Right cardiac atrium (tissue), 5 donors: ENCODE measurements around the gene RCAN1. TPM values are rescaled to one million over a fixed set of nuclear protein-coding genes. Genes with fewer than 3 reads are reported as not detected.
A peak's percentile ranks its signal among the peaks of the same experiment; 100 is the strongest.

Source experiments
- ATAC-seq, 2 donors: fragments of 200-7000 bp; cut with Tn5 transposase; one replicate each; pipeline versions ENCODE4 v1.8.0 to v1.9.1; 2020; ENCODE audit warnings: moderate library complexity in 2 of 2, mild to moderate bottlenecking in 1 of 2
- DNase-seq, 3 donors: peaks; one replicate each; pipeline ENCODE4 v3.0.0-alpha.2; 2020
- H3K27ac ChIP-seq: one replicate; pipeline ENCODE4 v1.5.1; 2013; ENCODE audit warnings: mild to moderate bottlenecking, low read length, control low read depth, moderate library complexity
- H3K27me3 ChIP-seq: one replicate; pipeline ENCODE4 v1.6.1; 2013; ENCODE audit not compliant: control insufficient read depth, insufficient read depth
- H3K4me1 ChIP-seq: one replicate; pipeline ENCODE4 v1.6.1; 2013; ENCODE audit warnings: low read length; ENCODE audit not compliant: control insufficient read depth, insufficient read depth
- H3K4me3 ChIP-seq: one replicate; pipeline ENCODE4 v1.5.1; 2013; ENCODE audit warnings: low read length, control low read depth
- H3K9me3 ChIP-seq: one replicate; pipeline ENCODE4 v1.6.1; 2013; ENCODE audit warnings: low read length; ENCODE audit not compliant: control insufficient read depth
- WGBS: extraction: QIAGEN DNeasy Blood & Tissue Kit; methylation state at CpG from one replicate; pipeline ENCODE4 v1.1.7; 2013; 5-methylcytosine and 5-hydroxymethylcytosine counted together
- intact Hi-C, 4 donors: fragments of 100-400 bp; cut with DNase I; formaldehyde crosslinking; loops; one replicate each; pipeline versions ENCODE4 v1.11.0 to v1.14.0; 2022 to 2023
- polyA plus RNA-seq: library from polyadenylated mRNA; stranded (reverse); fragments of 200-250 nt; gene quantifications from one replicate; pipeline ENCODE4 v1.2.3, GENCODE V29; 2013
- total RNA-seq, 4 donors: library from RNA; stranded (reverse); fragmentation: NEBNext Ultra II Directional; extraction: Animal tissue kit (Norgen Biotek cat#: 25700); gene quantifications; one replicate each; pipeline ENCODE4 v1.2.1, GENCODE V29; 2021
- donor health status: healthy with polysubstance abuse.
- donor health status: DM: no; HTN: yes; CAD: no.
- donor health status: DM: no; HTN: no; CAD: no.
- donor health status: DM: no; HTN: yes; CAD: no; lungs with severe emphysema.
- donor health status: DM: yes; HTN: yes; CAD: no.

The RCAN1 gene
- total and polyA plus RNA-seq, 5 donors = 26.7 to 39.7 (median 32.4) TPM

DNA sequence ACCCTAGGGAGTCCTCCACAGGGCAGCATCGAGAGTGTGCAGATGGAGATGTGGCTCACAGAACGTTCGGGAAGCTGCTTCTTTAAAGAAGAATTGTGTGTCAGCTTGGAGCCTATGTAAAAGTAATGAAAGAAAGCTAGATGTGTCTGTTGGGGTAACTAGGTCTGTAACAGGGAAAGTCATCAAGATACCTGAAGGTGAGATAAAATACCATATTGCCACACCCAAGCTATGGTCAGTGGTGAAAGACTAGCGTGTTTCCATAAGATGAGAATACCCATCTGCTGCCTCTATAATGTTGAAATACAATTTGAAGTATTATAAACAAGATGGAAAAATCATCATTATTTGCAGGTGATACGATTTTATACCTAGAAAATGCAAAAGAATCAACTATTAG is 17.5 kb downstream of the RCAN1 start:
- H3K9me3 ChIP-seq = no peaks in the 10 kb centered on the region
- no peak for DNase-seq
- WGBS = 88% methylated on average over 5 of the region's 5 CpGs
- H3K27ac ChIP-seq = no peak overlapping the region
- no peak for ATAC-seq
- no peak overlapping the region for H3K4me3 ChIP-seq
- no peaks in the 10 kb centered on the region for H3K27me3 ChIP-seq
- peaks cover 11% of the 10 kb centered on the region for H3K4me1 ChIP-seq
- intact Hi-C loops = no loop called here

DNA sequence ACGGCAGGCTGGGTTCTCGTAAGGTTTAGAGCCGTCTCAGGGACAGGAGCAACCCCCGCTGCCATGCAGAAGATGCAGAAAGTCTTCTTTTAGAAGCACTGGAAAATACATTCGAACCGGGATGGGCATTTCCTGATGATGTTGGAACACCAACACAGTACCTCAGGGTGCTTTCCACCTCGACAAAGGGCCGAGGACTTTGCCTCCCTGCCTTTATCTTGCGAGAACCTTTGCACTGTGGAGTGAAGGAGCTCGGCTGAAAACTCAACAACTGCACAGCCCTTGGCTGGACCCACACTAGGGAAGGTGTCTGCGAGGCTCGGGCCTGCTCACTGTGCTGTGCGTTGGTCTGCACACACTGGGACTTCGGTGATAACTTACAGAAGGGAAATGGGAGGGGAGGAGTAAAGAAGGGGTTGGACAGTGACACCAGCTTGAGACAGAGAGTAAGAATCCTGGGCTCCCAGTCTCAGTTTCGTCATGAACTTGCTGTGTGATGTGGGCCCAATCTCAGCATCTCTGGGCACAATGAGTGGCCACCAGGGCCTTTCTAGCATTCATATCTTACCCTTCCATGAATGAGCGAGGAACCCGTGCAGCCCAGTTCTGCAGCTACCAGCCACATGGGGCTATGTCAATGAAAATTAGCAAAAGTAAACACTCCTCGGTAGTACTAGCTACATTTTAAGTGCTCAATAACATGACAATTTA is 18.2 kb downstream of the RCAN1 start:
- Histone ChIP-seq H3K27ac (no peak overlapping the region), H3K4me3 (no peak overlapping the region), H3K27me3 (no peaks in the 10 kb centered on the region), H3K9me3 (no peaks in the 10 kb centered on the region), H3K4me1 (peaks cover 14% of the 10 kb centered on the region)
- 87% methylated on average over 18 of the region's 18 CpGs for WGBS
- intact Hi-C loops = no loop called here
- DNase-seq (no peak), ATAC-seq (no peak)

DNA sequence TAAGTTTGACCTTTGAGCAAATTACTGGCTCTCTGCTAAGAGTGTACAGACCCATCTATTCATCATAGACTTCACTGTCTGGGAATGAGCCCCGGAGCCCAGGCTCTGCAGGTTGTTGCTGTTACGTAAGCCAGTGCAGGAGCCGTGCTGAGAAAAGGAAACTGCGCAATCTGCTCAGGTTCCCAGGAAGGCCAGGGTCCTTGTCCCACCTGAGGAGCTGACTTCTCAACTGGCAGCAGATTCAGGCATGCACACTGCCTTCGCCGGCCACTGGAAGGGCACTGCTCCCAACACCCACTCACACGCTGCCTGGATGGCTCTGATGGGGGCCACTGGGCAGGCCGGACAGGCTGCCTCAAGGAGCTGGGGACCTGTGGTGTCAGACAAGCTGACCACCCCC is 19.5 kb downstream of the RCAN1 start:
- Histone ChIP-seq H3K27ac (no peak overlapping the region), H3K27me3 (no peaks in the 10 kb centered on the region), H3K9me3 (no peaks in the 10 kb centered on the region), H3K4me1 (peaks cover 16% of the 10 kb centered on the region), H3K4me3 (no peak overlapping the region)
- DNase-seq (no peak), ATAC-seq (peak in 1 of 2 donors; percentile 9)
- 68% methylated on average over 8 of the region's 8 CpGs for WGBS
- intact Hi-C loops = no loop called here

- Histone ChIP-seq H3K4me3 (no peak overlapping the region), H3K4me1 (peaks cover 16% of the 10 kb centered on the region), H3K27ac (no peak overlapping the region), H3K27me3 (no peaks in the 10 kb centered on the region), H3K9me3 (no peaks in the 10 kb centered on the region)
- DNase-seq = no peak
- WGBS = 96% methylated on average over 8 of the region's 8 CpGs
- ATAC-seq = no peak
- intact Hi-C loops = no loop called here
Observed at GRCh38 chr21:34594566-34595234, 20.2 kb downstream of the RCAN1 start.

DNA sequence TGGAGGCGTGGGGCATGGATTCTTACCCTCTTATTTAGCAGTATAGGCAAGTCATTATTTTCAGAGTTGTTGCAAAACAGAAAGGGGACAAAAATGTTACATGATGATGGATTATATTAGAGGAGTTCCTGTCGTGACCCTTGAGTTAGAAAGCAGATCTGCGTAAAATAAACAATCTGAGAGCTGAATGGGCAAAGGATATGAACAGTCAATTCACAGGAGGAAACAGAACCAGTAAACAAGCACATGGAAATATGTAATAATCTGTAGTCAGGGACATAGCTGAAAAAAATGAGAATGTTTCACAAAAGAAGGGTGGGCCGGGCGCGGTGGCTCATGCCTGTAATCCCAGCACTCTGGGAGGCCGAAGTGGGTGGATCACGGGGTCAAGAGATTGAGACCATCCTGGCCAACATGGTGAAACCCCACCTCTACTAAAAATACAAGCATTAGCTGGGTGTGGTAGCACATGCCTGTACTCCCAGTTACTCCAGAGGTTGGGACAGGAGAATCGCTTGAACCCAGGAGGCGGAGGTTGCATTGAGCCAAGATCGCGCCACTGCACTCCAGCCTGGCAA is 20.9 kb downstream of the RCAN1 start:
- ATAC-seq = no peak
- intact Hi-C loops = no loop called here
- Histone ChIP-seq H3K4me3 (no peak overlapping the region), H3K4me1 (peaks cover 16% of the 10 kb centered on the region), H3K27ac (no peak overlapping the region), H3K9me3 (no peaks in the 10 kb centered on the region), H3K27me3 (no peaks in the 10 kb centered on the region)
- no peak for DNase-seq
- WGBS = 83% methylated on average over 12 of the region's 12 CpGs

GRCh38 chr21:34593423-34593822 is 21.5 kb downstream of the RCAN1 start:
- DNase-seq (no peak), ATAC-seq (no peak)
- Histone ChIP-seq H3K27me3 (no peaks in the 10 kb centered on the region), H3K27ac (no peak overlapping the region), H3K4me1 (peaks cover 16% of the 10 kb centered on the region), H3K9me3 (no peaks in the 10 kb centered on the region), H3K4me3 (no peak overlapping the region)
- 59% methylated on average over 5 of the region's 5 CpGs for WGBS
- intact Hi-C loops = no loop called here

GRCh38 chr21:34592120-34592955 is 22.6 kb downstream of the RCAN1 start:
- DNase-seq = peak; percentile 69 to 88 (median 85)
- peaks cover 16% of the 10 kb centered on the region for H3K4me1 ChIP-seq
- no peaks in the 10 kb centered on the region for H3K9me3 ChIP-seq
- H3K27me3 ChIP-seq = no peaks in the 10 kb centered on the region
- H3K27ac ChIP-seq = peak overlapping the region; percentile 70
- peak; percentile 95 to 97 for ATAC-seq
- H3K4me3 ChIP-seq = no peak overlapping the region
- WGBS = 35% methylated on average over 17 of the region's 17 CpGs
- intact Hi-C loops = no loop called here

DNA sequence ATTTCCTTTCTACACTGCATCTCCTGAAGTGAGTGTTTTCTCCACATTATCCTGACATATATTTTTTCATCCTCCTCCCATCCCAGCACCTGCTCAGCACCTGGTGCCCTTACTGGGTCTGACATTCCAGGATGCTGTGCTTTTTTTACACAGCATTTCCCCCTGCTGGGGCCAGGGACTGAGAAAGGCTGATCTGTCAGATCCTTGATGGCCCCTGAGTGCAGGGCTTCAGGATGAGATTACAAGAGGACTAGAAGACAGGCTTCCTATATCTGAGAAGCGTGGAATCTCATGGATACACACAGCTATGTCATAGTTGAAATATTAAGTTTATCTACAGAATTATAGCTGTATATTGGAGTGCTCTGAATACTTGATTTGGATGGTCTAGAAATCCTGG is 24.4 kb downstream of the RCAN1 start:
- no peak for DNase-seq
- no peaks in the 10 kb centered on the region for H3K9me3 ChIP-seq
- WGBS = 82% methylated on average over 1 of the region's 1 CpG
- peak overlapping the region; percentile 32 for H3K27ac ChIP-seq
- H3K4me1 ChIP-seq = peaks cover 16% of the 10 kb centered on the region
- intact Hi-C loops = no loop called here
- ATAC-seq = no peak
- H3K4me3 ChIP-seq = no peak overlapping the region
- H3K27me3 ChIP-seq = no peaks in the 10 kb centered on the region

DNA sequence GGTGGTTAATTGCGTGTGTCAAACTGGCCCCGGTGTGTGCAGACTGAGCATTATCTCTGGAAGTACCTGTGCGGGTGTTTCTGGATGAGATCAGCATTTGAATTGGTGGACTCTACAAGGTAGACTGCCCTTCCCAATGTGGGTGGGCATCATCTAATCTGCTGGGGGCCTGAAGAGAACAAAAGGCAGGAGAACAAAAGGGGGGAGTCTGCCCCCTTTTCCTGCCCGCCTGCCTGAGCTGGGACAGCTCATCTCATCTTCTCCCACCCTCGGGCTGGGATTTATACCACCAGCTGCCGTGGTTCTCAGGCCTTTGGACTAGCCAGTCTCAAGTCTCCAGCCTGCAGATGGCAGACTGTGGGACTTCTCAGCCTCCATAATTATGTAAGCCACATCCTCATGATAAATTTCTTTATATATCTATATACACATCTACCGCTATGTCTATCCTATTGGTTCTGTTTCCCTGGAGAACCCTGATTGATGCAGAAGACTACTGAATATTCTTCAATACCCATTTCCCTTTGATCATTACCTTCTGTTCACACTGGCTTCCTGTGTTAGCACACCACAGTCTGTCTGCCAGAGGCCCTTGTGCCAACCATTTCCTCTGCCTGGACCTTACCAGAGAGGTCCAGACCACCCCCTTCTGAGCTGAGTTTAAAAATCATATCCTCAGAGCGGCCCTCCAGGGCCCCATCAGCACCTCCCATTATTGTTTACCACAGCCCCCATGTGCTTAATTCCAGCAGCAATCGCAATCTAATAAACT is 25.2 kb downstream of the RCAN1 start:
- 92% methylated on average over 9 of the region's 9 CpGs for WGBS
- intact Hi-C loops = no loop called here
- no peak for DNase-seq
- no peak for ATAC-seq
- no peak overlapping the region for H3K27ac ChIP-seq
- no peaks in the 10 kb centered on the region for H3K9me3 ChIP-seq
- H3K27me3 ChIP-seq = no peaks in the 10 kb centered on the region
- H3K4me3 ChIP-seq = no peak overlapping the region
- H3K4me1 ChIP-seq = peaks cover 12% of the 10 kb centered on the region

- 37% methylated on average over 3 of the region's 3 CpGs for WGBS
- H3K27ac ChIP-seq = peak overlapping the region; percentile 95
- peaks cover 11% of the 10 kb centered on the region for H3K4me1 ChIP-seq
- intact Hi-C loops = loop anchor here in 1 of 4 donors (5.0 kb wide), 1 partner anchor 57 kb away; no protein-coding TSS in a partner anchor
- ATAC-seq = peak; percentile 44 to 51
- no peaks in the 10 kb centered on the region for H3K9me3 ChIP-seq
- H3K4me3 ChIP-seq = no peak overlapping the region
- no peaks in the 10 kb centered on the region for H3K27me3 ChIP-seq
- DNase-seq = no peak
Observed at GRCh38 chr21:34583926-34584563, 30.9 kb downstream of the RCAN1 start.
